ENCODE measurements around the gene PRDM16. TPM values are rescaled to one million over a fixed set of nuclear protein-coding genes. Genes with fewer than 3 reads are reported as not detected.

Gene PRDM16
- total RNA-seq, 1 experiment from 2014 or later = 0.17 TPM

GRCh38 chr1:3357526-3358297, 288.7 kb downstream of the PRDM16 start:
- Histone ChIP-seq H3K4ac (ENCODE audit: low read depth, low read length) (no peak overlapping the region), H3K18ac (ENCODE audit: insufficient read length, low read depth, low read length) (no peak overlapping the region), H4K20me1 (ENCODE audit: control insufficient read depth, insufficient read depth, insufficient read length) (peaks cover 4% of the 10 kb centered on the region), H4K8ac (replicated peaks; ENCODE audit: insufficient read length, low read depth, low read length) (no peak overlapping the region), H3K79me1 (ENCODE audit: insufficient read depth, low read depth, low read length, poor library complexity, severe bottlenecking) (no peaks in the 10 kb centered on the region), H3K9ac (ENCODE audit: extremely low read depth, insufficient read length, low read length) (no peak overlapping the region), H2AFZ (ENCODE audit: low read length) (no peak overlapping the region), H3K4me1 (ENCODE audit: insufficient read depth, low read length) (no peaks in the 10 kb centered on the region), H4K91ac (ENCODE audit: insufficient read length, low read depth, low read length) (no peak overlapping the region), H3T11ph (ENCODE audit: low read length) (no peak overlapping the region), H3K27ac (ENCODE audit: insufficient read length, low read depth, low read length) (no peak overlapping the region), H3K79me2 (ENCODE audit: insufficient read depth, low read length) (no peaks in the 10 kb centered on the region), H3K23ac (ENCODE audit: insufficient read length, low read depth, low read length) (no peak overlapping the region), H3K56ac (ENCODE audit: insufficient read length, low read depth, low read length) (no peak overlapping the region), H2BK5ac (ENCODE audit: insufficient read length, low read length) (no peak overlapping the region), H4K5ac (ENCODE audit: insufficient read length, low read depth, low read length) (no peak overlapping the region), H2AK5ac (ENCODE audit: insufficient read length, low read length) (no peak overlapping the region), H2BK15ac (ENCODE audit: low read depth, low read length) (no peak overlapping the region), H2BK12ac (ENCODE audit: insufficient read length, low read depth, low read length) (no peak overlapping the region), H3K23me2 (ENCODE audit: insufficient read length, low read depth, low read length, poor library complexity, severe bottlenecking) (no peaks in the 10 kb centered on the region), H3K4me2 (ENCODE audit: insufficient read depth, insufficient read length, low read length) (no peak overlapping the region), H2BK120ac (ENCODE audit: low read depth, low read length, poor library complexity, severe bottlenecking) (no peak overlapping the region), H3K9me3 (ENCODE audit: control insufficient read depth, low read depth, low read length) (no peaks in the 10 kb centered on the region), H3K14ac (ENCODE audit: insufficient read depth, low read length) (peak overlapping the region; percentile 24; the same call in 1 of the 2 replicates), H3K27me3 (ENCODE audit: insufficient read depth, low read length) (no peaks in the 10 kb centered on the region), H2BK20ac (ENCODE audit: low read depth, low read length, poor library complexity, severe bottlenecking) (no peak overlapping the region)
- no peaks in the 10 kb centered on the region; a peak in 1 of 5 replicates for H3K9me3 Mint-ChIP-seq
- H3K4me3 Mint-ChIP-seq = no peak overlapping the region
- no peak for DNase-seq
- H3K27ac Mint-ChIP-seq = no peak overlapping the region
- WGBS (ENCODE audit: extremely low coverage, insufficient read length, low lambda C conversion rate) = no CpG with 5 or more reads among the region's 25 CpGs
- H3K4me1 Mint-ChIP-seq = peaks cover 9 to 27% of the 10 kb centered on the region in 2 experiments
- peaks cover 5% of the 10 kb centered on the region for H3K27me3 Mint-ChIP-seq (ENCODE audit: low read depth)
- no peak for TF ChIP-seq CTCF (conservative IDR thresholded peaks at IDR 0.05)
- H3K36me3 Mint-ChIP-seq (ENCODE audit: insufficient read depth in 1 of 3, low read depth in 3 of 3) = no peaks in the 10 kb centered on the region

Measured in H9 (cell line).